NCI-H2107 treated with DMSO at 0.1 percent for 48 hours (cell line): ENCODE data around the gene LIMK2.

ENCODE experiments used
- DNase-seq: peaks from one replicate; lab custom pipeline; 2025; ENCODE audit not compliant: unreplicated experiment; lab: John Stamatoyannopoulos, UW

The LIMK2 gene

GRCh38 chr22:31271026-31271425 is 58.9 kb downstream of the LIMK2 start:
- DNase-seq, result no peak

DNA sequence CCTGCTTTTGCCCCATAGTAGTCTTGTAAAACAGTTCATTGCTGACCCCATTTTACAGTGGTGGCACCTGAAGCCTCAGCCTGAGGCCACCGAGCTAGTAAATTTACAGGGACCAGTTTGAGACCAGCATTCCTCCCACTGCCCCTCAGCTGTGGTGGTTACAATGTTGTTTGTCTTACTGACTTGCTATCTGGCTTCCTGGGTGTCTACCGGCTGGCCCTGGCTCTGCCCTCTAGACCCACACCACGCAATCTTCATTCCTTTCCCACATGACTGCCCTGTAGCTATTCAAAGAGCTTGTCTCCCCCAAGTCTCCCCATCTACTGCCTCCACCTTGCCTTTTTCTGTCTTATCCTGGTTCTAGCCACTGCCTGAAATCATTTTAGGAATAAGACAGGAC is 59.4 kb downstream of the LIMK2 start:
- DNase-seq, result no peak

DNA sequence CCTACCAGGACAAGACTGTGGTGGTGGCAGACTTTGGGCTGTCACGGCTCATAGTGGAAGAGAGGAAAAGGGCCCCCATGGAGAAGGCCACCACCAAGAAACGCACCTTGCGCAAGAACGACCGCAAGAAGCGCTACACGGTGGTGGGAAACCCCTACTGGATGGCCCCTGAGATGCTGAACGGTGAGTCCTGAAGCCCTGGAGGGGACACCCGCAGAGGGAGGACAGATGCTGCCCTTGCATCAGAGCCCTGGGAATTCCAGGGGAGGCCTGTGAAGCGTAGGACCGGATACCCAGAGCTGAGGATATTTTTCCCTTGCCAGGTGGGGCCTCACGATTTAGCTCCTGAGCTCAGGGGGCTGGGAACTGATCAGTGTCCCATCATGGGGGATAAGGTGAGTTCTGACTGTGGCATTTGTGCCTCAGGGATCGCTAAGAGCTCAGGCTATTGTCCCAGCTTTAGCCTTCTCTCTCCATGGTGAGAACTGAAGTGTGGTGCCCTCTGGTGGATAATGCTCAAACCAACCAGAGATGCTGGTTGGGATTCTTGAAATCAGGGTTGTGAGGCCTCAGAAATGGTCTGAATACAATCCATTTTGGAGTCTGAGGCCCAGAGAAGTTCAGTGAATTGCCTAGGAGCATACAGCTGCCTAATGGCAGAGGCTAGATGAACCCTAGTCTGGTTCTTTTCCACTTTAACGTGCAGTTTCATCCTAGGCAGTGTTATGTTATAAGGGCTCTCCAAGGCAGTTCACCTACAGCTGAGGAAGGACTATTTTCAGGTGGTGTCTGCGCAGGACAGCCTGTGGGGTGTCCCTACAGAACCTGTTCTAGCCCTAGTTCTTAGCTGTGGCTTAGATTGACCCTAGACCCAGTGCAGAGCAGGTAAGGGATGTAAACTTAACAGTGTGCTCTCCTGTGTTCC is 60.7 kb downstream of the LIMK2 start:
- DNase-seq, result no peak

DNA sequence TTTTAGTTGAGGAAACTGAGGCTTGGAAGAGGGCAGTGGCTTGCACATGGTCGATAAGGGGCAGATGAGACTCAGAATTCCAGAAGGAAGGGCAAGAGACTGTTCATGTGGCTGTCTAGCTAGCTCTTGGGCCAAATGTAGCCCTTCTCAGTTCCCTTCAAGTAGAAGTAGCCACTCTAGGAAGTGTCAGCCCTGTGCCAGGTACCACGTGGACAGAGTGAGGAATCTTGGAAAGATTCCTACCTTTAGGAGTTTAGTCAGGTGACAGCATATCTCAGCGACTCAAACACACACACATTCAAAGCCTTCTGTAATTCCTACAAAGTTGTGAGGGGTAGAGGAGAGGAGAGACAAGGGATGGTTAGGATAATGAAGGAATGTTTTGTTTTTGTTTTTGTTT is 61.9 kb downstream of the LIMK2 start:
- DNase-seq, result no peak

- DNase-seq, result no peak
These were observed 62.9 kb downstream of the LIMK2 start for GRCh38 chr22:31275018-31275417.

DNA sequence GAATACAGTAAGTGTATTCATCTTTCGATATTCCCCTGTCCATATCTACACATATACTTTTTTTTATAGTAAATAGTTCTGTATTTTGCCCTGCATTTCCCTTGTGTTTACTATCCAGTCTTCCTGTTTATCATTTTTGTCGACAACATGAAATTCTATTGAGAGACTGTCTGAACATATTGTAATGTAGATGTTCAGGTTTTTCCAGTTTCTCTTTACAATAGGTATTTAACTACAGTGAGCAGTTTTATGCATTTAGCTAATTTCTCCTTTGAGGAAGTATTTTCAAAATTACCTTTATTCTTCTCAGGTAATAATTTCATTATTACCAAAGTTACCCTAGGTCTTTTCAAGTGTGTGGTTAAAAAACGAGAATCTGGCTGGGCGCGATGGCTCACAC is 63.5 kb downstream of the LIMK2 start:
- DNase-seq, result no peak

DNA sequence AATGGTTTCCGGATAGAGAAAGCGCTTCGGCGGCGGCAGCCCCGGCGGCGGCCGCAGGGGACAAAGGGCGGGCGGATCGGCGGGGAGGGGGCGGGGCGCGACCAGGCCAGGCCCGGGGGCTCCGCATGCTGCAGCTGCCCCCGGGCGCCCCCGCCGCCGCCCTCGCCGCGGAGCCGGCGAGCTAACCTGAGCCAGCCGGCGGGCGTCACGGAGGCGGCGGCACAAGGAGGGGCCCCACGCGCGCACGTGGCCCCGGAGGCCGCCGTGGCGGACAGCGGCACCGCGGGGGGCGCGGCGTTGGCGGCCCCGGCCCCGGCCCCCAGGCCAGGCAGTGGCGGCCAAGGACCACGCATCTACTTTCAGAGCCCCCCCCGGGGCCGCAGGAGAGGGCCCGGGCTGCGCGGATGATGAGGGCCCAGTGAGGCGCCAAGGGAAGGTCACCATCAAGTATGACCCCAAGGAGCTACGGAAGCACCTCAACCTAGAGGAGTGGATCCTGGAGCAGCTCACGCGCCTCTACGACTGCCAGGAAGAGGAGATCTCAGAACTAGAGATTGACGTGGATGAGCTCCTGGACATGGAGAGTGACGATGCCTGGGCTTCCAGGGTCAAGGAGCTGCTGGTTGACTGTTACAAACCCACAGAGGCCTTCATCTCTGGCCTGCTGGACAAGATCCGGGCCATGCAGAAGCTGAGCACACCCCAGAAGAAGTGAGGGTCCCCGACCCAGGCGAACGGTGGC is 64.5 kb downstream of the LIMK2 start:
- no peak for DNase-seq

GRCh38 chr22:31277741-31278140 is 65.6 kb downstream of the LIMK2 start:
- no peak for DNase-seq

DNA sequence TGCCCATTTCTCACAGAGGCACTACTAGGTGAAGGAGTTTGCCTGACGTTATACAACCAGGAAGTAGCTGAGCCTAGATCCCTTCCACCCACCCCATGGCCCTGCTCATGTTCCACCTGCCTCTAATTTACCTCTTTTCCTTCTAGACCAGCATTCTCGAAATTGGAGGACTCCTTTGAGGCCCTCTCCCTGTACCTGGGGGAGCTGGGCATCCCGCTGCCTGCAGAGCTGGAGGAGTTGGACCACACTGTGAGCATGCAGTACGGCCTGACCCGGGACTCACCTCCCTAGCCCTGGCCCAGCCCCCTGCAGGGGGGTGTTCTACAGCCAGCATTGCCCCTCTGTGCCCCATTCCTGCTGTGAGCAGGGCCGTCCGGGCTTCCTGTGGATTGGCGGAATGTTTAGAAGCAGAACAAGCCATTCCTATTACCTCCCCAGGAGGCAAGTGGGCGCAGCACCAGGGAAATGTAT is 66.1 kb downstream of the LIMK2 start:
- DNase-seq, result no peak

DNA sequence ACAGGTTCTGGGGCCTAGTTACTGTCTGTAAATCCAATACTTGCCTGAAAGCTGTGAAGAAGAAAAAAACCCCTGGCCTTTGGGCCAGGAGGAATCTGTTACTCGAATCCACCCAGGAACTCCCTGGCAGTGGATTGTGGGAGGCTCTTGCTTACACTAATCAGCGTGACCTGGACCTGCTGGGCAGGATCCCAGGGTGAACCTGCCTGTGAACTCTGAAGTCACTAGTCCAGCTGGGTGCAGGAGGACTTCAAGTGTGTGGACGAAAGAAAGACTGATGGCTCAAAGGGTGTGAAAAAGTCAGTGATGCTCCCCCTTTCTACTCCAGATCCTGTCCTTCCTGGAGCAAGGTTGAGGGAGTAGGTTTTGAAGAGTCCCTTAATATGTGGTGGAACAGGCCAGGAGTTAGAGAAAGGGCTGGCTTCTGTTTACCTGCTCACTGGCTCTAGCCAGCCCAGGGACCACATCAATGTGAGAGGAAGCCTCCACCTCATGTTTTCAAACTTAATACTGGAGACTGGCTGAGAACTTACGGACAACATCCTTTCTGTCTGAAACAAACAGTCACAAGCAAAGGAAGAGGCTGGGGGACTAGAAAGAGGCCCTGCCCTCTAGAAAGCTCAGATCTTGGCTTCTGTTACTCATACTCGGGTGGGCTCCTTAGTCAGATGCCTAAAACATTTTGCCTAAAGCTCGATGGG is 66.7 kb downstream of the LIMK2 start:
- DNase-seq, result no peak

- DNase-seq, result no peak
These were observed 67.2 kb downstream of the LIMK2 start for GRCh38 chr22:31279327-31279669.

DNA sequence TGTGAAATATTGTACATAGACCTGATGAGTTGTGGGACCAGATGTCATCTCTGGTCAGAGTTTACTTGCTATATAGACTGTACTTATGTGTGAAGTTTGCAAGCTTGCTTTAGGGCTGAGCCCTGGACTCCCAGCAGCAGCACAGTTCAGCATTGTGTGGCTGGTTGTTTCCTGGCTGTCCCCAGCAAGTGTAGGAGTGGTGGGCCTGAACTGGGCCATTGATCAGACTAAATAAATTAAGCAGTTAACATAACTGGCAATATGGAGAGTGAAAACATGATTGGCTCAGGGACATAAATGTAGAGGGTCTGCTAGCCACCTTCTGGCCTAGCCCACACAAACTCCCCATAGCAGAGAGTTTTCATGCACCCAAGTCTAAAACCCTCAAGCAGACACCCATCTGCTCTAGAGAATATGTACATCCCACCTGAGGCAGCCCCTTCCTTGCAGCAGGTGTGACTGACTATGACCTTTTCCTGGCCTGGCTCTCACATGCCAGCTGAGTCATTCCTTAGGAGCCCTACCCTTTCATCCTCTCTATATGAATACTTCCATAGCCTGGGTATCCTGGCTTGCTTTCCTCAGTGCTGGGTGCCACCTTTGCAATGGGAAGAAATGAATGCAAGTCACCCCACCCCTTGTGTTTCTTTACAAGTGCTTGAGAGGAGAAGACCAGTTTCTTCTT is 67.9 kb downstream of the LIMK2 start:
- no peak for DNase-seq

- no peak for DNase-seq
These were observed 69.6 kb downstream of the LIMK2 start for GRCh38 chr22:31281733-31282132.

GRCh38 chr22:31282748-31283468 is 70.8 kb downstream of the LIMK2 start:
- no peak for DNase-seq

DNA sequence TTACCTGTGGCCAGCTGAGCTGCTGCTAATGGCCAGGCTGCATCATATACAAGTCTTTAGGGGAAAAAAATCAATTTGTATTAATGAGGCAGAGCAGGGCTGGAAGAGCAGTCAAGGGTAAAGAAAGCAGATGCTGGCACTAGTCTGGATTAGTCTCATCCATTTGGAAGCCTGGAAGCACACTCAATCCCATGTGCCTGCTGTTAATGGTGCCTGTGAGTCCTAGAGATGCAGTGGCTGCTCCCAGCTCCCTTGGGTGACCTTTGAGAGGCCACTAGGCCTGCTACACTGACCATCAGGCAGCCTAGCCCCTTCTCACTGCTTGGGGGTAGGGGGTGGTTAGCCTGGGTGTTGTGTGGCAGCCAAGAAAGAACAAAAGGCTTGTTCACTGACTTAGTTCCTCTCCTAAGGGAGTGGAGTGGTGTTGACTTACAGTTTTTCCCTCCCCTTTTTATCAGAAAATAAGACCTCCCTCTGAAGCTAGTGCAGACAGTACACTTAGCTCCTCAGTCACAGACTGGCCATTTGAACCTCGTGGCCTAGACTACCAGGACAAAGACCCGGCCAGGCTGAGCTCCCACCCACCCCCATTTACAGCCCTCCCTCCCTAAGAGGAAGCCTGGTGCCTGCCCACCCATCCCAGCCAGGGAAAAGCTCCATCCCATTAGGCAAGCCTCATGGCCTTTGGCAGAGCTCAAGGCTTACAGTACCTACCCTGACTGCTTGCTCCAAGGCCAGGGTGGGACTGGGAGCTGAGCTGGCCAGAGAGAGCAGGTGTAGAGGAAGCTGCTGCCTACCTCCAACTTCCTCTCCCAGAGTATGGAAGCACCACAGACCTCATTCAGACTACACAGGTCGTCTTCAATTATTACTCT is 72.4 kb downstream of the LIMK2 start:
- DNase-seq, result peak; percentile 54

- no peak for DNase-seq
These were observed 74.5 kb downstream of the LIMK2 start for GRCh38 chr22:31286360-31287255.

DNA sequence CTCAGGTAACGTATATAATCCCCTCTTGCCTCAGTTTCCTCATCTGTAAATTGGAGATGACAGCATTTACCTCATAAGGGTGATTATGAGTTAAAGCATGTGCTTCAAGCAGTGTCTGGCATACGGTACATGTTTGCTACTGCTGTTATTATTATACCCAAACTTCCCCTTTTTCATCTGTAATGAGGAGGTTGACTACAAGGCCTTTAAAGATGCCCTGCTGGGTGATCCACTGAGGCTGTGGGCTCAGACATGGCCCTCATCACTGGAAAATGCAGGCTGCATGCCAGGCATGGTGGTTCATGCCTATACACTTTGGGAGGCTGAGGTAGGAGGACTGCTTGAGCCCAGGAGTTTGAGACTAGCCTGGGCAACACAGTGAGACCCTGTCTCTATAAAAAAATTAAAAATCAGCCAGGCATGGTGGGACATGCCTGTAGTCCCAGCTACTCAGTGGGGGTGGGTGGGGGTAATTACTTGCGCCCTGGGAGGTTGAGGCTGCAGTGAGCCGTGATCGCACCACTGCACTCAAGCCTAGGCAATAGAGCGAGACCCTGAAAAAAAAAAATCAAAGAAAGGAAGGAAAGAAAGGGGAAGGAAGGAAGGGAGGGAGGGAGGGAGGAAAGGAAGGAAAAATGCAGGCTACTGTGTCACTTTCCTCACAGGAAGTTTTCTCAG is 75.9 kb downstream of the LIMK2 start:
- no peak for DNase-seq
